ENCODE data around the gene RTRAF.
A peak's percentile ranks its signal among the peaks of the same experiment; 100 is the strongest.

RTRAF gene

DNA sequence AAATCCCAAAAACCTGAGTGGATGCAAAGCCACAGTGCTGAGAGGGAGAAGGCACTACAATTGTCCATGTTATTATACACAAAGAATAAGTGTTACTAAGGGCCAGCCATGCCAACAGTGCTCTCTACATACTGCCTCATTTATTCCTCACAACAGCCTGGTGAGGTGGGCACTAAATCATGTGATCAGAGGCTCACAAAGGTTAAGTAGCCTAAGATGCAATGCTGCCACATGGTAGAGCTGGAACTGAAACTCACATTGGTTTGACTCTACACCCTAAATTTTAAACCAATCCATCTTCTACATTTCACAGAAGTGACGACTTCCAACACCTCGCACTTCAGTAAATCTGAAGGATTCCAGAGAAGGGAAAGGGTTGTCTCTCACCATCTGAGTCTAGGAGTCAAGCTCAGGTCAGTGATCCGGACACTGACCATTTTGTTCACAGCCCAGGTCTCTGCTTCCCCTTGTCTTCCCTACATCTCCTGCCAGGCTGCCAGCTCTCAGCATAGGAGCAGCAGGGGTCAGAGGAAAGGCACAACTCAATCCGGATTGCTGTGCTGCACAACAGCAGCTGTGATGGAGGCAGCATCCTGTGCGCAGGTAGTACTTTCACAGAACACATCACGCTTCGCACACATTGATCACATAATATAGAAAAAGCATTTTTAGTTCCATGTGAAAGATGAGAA is 49.9 kb downstream of the RTRAF start:
- Histone ChIP-seq H3K27ac (no peak overlapping the region), H3K79me2 (ENCODE audit: insufficient read depth, low read depth) (no peaks in the 10 kb centered on the region), H3K36me3 (ENCODE audit: insufficient read depth) (no peaks in the 10 kb centered on the region), H3K4me3 (IDR thresholded peaks at IDR 0.05; ENCODE audit: insufficient read depth, low read depth, low read length) (no peak overlapping the region), H3K9ac (no peak overlapping the region), H2AFZ (ENCODE audit: low read depth) (no peak overlapping the region), H3K27me3 (ENCODE audit: insufficient read depth, low read depth) (no peaks in the 10 kb centered on the region), H4K20me1 (ENCODE audit: insufficient read depth) (no peaks in the 10 kb centered on the region), H3K4me1 (ENCODE audit: low read depth, poor library complexity, severe bottlenecking) (no peaks in the 10 kb centered on the region), H3K4me2 (no peak overlapping the region)
- TF ChIP-seq, protein P1, sequence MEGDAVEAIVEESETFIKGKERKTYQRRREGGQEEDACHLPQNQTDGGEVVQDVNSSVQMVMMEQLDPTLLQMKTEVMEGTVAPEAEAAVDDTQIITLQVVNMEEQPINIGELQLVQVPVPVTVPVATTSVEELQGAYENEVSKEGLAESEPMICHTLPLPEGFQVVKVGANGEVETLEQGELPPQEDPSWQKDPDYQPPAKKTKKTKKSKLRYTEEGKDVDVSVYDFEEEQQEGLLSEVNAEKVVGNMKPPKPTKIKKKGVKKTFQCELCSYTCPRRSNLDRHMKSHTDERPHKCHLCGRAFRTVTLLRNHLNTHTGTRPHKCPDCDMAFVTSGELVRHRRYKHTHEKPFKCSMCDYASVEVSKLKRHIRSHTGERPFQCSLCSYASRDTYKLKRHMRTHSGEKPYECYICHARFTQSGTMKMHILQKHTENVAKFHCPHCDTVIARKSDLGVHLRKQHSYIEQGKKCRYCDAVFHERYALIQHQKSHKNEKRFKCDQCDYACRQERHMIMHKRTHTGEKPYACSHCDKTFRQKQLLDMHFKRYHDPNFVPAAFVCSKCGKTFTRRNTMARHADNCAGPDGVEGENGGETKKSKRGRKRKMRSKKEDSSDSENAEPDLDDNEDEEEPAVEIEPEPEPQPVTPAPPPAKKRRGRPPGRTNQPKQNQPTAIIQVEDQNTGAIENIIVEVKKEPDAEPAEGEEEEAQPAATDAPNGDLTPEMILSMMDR (conservative IDR thresholded peaks at IDR 0.05; ENCODE audit: low read depth, low read length), result no peak

DNA sequence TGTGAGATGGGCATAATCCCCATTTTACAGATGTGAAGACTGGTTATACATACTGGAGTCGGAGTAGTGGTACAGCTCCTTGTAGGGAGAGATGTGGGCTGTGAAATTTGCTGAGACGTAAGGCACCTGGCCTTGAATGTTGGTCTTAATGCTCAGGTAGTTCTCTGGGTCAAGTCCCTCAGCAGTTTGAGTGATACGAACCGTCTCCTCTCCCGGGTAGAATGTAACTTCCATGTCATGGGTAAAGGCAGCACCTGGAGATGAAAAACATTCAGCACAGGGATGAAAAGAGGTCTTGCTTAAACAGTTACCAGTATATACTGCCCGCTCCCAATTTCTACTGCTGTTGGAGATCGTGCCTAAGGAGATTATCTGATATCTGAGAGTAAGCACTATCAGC is 51.3 kb downstream of the RTRAF start:
- H3K79me2 ChIP-seq (ENCODE audit: insufficient read depth, low read depth), result no peaks in the 10 kb centered on the region
- no peaks in the 10 kb centered on the region for H4K20me1 ChIP-seq (ENCODE audit: insufficient read depth)
- no peak overlapping the region for H3K9ac ChIP-seq
- H2AFZ ChIP-seq (ENCODE audit: low read depth), result no peak overlapping the region
- no peaks in the 10 kb centered on the region for H3K4me1 ChIP-seq (ENCODE audit: low read depth, poor library complexity, severe bottlenecking)
- TF ChIP-seq, protein P1 (conservative IDR thresholded peaks at IDR 0.05; ENCODE audit: low read depth, low read length), result no peak
- no peak overlapping the region for H3K4me3 ChIP-seq (IDR thresholded peaks at IDR 0.05; ENCODE audit: insufficient read depth, low read depth, low read length)
- no peak overlapping the region for H3K27ac ChIP-seq
- H3K27me3 ChIP-seq (ENCODE audit: insufficient read depth, low read depth), result no peaks in the 10 kb centered on the region
- no peaks in the 10 kb centered on the region for H3K36me3 ChIP-seq (ENCODE audit: insufficient read depth)
- H3K4me2 ChIP-seq, result no peak overlapping the region

DNA sequence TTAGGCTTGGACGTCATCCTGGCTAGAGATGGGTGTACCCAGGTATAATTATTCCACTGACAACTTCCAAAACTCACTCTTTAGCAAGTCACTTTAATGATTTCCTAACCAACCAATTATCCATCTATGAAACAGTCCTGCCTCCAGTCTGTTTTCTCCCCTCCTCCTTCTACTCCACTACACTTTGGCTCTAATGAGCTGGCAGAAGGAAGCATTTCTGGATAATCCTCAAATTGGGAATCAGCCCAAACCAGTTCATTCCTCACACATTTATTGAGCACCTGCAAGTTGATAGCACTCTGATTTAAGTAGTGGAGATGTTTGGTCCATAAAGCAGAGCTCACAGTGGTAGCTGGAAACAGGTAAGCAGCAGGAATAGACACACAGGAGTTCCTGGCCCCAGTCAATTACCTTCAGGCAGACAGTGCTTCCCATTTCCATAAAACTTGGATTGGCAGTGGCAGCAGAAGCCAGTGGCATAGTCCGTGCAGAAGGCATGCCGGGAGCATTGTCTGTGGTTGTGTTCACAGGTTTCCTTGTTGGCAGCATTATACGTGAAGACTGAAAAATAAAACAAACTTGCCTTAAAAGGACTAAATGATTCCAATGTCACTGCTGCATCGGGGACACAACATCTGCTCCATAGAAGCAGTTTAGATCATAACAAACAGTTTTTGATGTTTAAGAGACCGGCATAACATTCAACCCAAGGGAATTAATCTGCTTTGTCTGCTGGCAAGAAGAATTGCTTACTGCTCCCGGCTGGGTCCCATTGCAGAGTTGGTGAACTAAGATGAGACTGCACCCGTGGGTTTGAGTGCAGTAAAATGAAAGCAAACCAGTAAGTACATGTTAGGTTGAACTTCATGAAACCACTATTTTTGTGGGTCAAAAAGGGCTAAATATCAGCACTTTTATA is 53.3 kb downstream of the RTRAF start:
- Histone ChIP-seq H2AFZ (ENCODE audit: low read depth) (no peak overlapping the region), H3K9ac (no peak overlapping the region), H3K27ac (no peak overlapping the region), H3K4me2 (no peak overlapping the region), H3K27me3 (ENCODE audit: insufficient read depth, low read depth) (no peaks in the 10 kb centered on the region), H3K4me3 (IDR thresholded peaks at IDR 0.05; ENCODE audit: insufficient read depth, low read depth, low read length) (no peak overlapping the region), H3K79me2 (ENCODE audit: insufficient read depth, low read depth) (no peaks in the 10 kb centered on the region), H4K20me1 (ENCODE audit: insufficient read depth) (no peaks in the 10 kb centered on the region), H3K4me1 (ENCODE audit: low read depth, poor library complexity, severe bottlenecking) (no peaks in the 10 kb centered on the region), H3K36me3 (ENCODE audit: insufficient read depth) (no peaks in the 10 kb centered on the region)
- TF ChIP-seq, protein P1 (conservative IDR thresholded peaks at IDR 0.05; ENCODE audit: low read depth, low read length), result no peak

DNA sequence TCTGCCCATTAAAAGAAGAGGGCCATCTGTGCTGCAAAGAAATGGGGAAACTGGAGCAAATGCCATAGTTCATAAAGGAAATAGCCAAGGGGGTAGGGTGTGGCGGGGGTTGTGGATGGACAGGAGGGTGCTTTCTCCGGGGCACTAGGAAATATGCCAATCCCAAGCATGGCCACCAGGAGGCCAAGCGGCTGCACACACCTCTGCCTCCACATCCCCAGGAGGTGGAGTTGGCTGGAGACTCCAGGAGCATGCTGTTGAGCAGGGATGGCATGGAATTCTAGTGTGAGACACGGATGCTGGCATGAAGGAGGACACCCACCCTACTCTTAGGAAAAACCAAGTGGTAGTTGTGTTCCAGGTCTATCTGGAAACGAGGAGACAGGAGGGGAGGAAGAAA is 54.3 kb downstream of the RTRAF start:
- Histone ChIP-seq H3K36me3 (ENCODE audit: insufficient read depth) (no peaks in the 10 kb centered on the region), H3K4me3 (IDR thresholded peaks at IDR 0.05; ENCODE audit: insufficient read depth, low read depth, low read length) (no peak overlapping the region), H3K4me2 (no peak overlapping the region), H3K79me2 (ENCODE audit: insufficient read depth, low read depth) (no peaks in the 10 kb centered on the region), H2AFZ (ENCODE audit: low read depth) (no peak overlapping the region), H3K27me3 (ENCODE audit: insufficient read depth, low read depth) (no peaks in the 10 kb centered on the region), H3K4me1 (ENCODE audit: low read depth, poor library complexity, severe bottlenecking) (no peaks in the 10 kb centered on the region), H3K27ac (no peak overlapping the region), H4K20me1 (ENCODE audit: insufficient read depth) (no peaks in the 10 kb centered on the region), H3K9ac (no peak overlapping the region)
- TF ChIP-seq, protein P1 (conservative IDR thresholded peaks at IDR 0.05; ENCODE audit: low read depth, low read length), result peak; percentile 54

All from KMS-11 (cell line).